ACC112 (cell line): ENCODE results near the gene RXFP2.

ENCODE experiments used
- H2AFZ ChIP-seq: fragments of 200-600 bp; sonication (generic); one replicate; pipeline ENCODE4 v1.6.0; 2017; ENCODE audit warnings: antibody characterized with exemption, low read length; ENCODE audit not compliant: unreplicated experiment
- H3K27ac ChIP-seq: fragments of 200-600 bp; sonication (generic); 2 replicates; pipeline ENCODE4 v1.5.1; 2014; ENCODE audit warnings: low read depth, mild to moderate bottlenecking, antibody characterized with exemption, low read length, moderate library complexity
- H3K27me3 ChIP-seq: fragments of 200-600 bp; sonication (generic); 2 replicates; pipeline ENCODE4 v1.6.1; 2014; ENCODE audit warnings: mild to moderate bottlenecking, antibody characterized with exemption, low read length, moderate library complexity, mixed read lengths; ENCODE audit not compliant: insufficient read depth
- H3K36me3 ChIP-seq: fragments of 200-600 bp; sonication (generic); 2 replicates; pipeline ENCODE4 v1.6.1; 2016; ENCODE audit warnings: mild to moderate bottlenecking, antibody characterized with exemption, low read length, moderate library complexity, mixed read lengths; ENCODE audit not compliant: insufficient read depth
- H3K4me1 ChIP-seq: fragments of 200-600 bp; sonication (generic); one replicate; pipeline ENCODE4 v1.6.1; 2016; ENCODE audit warnings: low read length, mixed read lengths; ENCODE audit not compliant: insufficient read depth, unreplicated experiment, control insufficient read depth
- H3K4me3 ChIP-seq: fragments of 200-600 bp; sonication (generic); 2 replicates; pipeline ENCODE4 v1.5.1; 2014; ENCODE audit warnings: mild to moderate bottlenecking, low read depth, low read length
- H3K79me2 ChIP-seq: fragments of 200-600 bp; sonication (generic); one replicate; pipeline ENCODE4 v1.6.0; 2016; ENCODE audit warnings: low read length; ENCODE audit not compliant: control insufficient read depth, unreplicated experiment, insufficient read depth

The RXFP2 gene

DNA sequence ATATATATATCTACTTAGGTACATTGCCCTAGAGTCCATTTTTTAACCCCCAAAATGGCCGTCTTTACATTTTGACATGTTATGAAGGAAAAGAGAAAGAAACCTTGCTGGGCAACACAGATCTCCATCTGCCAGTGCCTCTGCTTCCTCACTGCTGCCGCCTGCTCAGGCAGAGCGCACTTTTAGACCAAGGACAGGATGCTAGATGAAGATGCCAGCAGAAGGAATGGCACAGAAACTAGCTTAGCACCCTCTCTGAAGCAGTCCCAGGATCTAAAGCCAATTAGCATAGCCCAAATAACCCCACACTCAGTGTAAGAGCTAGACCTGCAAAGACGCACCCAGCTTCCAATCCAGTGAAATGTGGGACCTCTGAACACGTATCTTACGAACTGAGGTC is 111.9 kb downstream of the RXFP2 start:
- Histone ChIP-seq H3K4me1 (no peaks in the 10 kb centered on the region), H3K79me2 (no peaks in the 10 kb centered on the region), H3K27me3 (no peaks in the 10 kb centered on the region), H3K4me3 (no peak overlapping the region), H3K36me3 (no peaks in the 10 kb centered on the region), H3K27ac (no peak overlapping the region), H2AFZ (no peak overlapping the region)
